ENCODE measurements around the gene LMTK2.

GRCh38 chr7:98242342-98242741, 135.7 kb downstream of the LMTK2 start:
- no peak for TF ChIP-seq CTCF (conservative IDR thresholded peaks at IDR 0.05; ENCODE audit: low read length)
- TF ChIP-seq EZH2phosphoT487 (IDR thresholded peaks at IDR 0.05; ENCODE audit: borderline replicate concordance, low read depth, low read length) = no peak

All from OCI-LY7 (cell line).